H1 (cell line): Measurements from ENCODE around the gene DHX57. TPM values are rescaled to one million over a fixed set of nuclear protein-coding genes. Genes with fewer than 3 reads are reported as not detected.

Experiments used
- BACH1 ChIP-seq: IDR thresholded peaks from 2 replicates; pipeline ENCODE4 v1.6.1; 2012; ENCODE audit warnings: low read length, improper control_type of control experiment
- BRCA1 ChIP-seq: IDR thresholded peaks from 2 replicates; pipeline ENCODE4 v1.6.1; 2012; ENCODE audit warnings: low read depth, low read length, improper control_type of control experiment
- CEBPB ChIP-seq: IDR thresholded peaks from 2 replicates; pipeline ENCODE4 v1.6.1; 2012; ENCODE audit warnings: low read depth, low read length
- EZH2 ChIP-seq: fragments of 200-600 bp; sonication (generic); IDR thresholded peaks from 2 replicates; pipeline ENCODE4 v1.7.1; 2012; ENCODE audit warnings: low read depth, mild to moderate bottlenecking, moderate library complexity, low read length, inconsistent platforms; ENCODE audit not compliant: severe bottlenecking
- JUN ChIP-seq: IDR thresholded peaks from 2 replicates; pipeline ENCODE4 v1.6.1; 2011; ENCODE audit warnings: low read depth, mild to moderate bottlenecking, improper control_type of control experiment, low read length
- NANOG ChIP-seq: IDR thresholded peaks from 2 replicates; pipeline ENCODE4 v1.6.1; 2011; ENCODE audit warnings: low read length, low read depth, mild to moderate bottlenecking, inconsistent platforms; ENCODE audit not compliant: insufficient read depth, poor library complexity, severe bottlenecking
- POLR2AphosphoS5 ChIP-seq: IDR thresholded peaks from 2 replicates; pipeline ENCODE4 v1.6.1; 2011; ENCODE audit warnings: low read depth, low read length
- SIX5 ChIP-seq: IDR thresholded peaks from 2 replicates; pipeline ENCODE4 v1.6.1; 2011; ENCODE audit warnings: mild to moderate bottlenecking, low read depth, low read length
- SP1 ChIP-seq: IDR thresholded peaks from 2 replicates; pipeline ENCODE4 v1.6.1; 2011; ENCODE audit warnings: low read depth, low read length
- TEAD4 ChIP-seq: IDR thresholded peaks from 2 replicates; pipeline ENCODE4 v1.6.1; 2012; ENCODE audit warnings: low read depth, low read length, inconsistent platforms, mixed read lengths
- polyA plus RNA-seq, 7 experiments: library from polyadenylated mRNA; depleted of rRNA in 3 of 7; stranded (reverse) in 5 of 7; unstranded in 2 of 7; fragments of >200 nt in 5 of 7; fragments of 200-250 nt in 2 of 7; gene quantifications; 1 replicate in 5 of 7; 2 replicates in 1 of 7; 4 replicates in 1 of 7; pipeline versions ENCODE4 v1.2.1 to v1.2.3, GENCODE V29; 2011 to 2013; ENCODE audit warnings: missing spikeins in 2 of 7, mixed read lengths in 2 of 7
- total RNA-seq: library from RNA; stranded (reverse); fragmentation: NEBNext Ultra II Directional; extraction: Animal tissue kit (Norgen Biotek cat#: 25700); gene quantifications from 2 replicates; pipeline ENCODE4 v1.2.1, GENCODE V29; 2021
- TF ChIP-seq, protein P1 (sequence below): fragments of 300-600 bp; sonication (generic); IDR thresholded peaks from 2 replicates; pipeline ENCODE4 v1.7.1; 2012; ENCODE audit warnings: low read length, moderate library complexity, mild to moderate bottlenecking, inconsistent platforms; ENCODE audit not compliant: insufficient replicate concordance

Gene DHX57
- total and polyA plus RNA-seq, 2 of the 8 experiments (the other 6 are each of a cell fraction or from before 2014, with no cell fraction given) = 10.7 to 32.9 TPM

- TF ChIP-seq TEAD4 (0 out of 2 replicates have a peak, but pooled peaks have one; percentile 1), EZH2 (no peak), SP1 (peak; percentile 82), POLR2AphosphoS5 (peak; percentile 100), CEBPB (peak; percentile 43; the same call in 1 of the 2 replicates), SIX5 (no peak; the same call in 1 of the 2 replicates), BRCA1 (no peak), BACH1 (no peak), JUN (no peak), NANOG (no peak)
- TF ChIP-seq, protein P1, sequence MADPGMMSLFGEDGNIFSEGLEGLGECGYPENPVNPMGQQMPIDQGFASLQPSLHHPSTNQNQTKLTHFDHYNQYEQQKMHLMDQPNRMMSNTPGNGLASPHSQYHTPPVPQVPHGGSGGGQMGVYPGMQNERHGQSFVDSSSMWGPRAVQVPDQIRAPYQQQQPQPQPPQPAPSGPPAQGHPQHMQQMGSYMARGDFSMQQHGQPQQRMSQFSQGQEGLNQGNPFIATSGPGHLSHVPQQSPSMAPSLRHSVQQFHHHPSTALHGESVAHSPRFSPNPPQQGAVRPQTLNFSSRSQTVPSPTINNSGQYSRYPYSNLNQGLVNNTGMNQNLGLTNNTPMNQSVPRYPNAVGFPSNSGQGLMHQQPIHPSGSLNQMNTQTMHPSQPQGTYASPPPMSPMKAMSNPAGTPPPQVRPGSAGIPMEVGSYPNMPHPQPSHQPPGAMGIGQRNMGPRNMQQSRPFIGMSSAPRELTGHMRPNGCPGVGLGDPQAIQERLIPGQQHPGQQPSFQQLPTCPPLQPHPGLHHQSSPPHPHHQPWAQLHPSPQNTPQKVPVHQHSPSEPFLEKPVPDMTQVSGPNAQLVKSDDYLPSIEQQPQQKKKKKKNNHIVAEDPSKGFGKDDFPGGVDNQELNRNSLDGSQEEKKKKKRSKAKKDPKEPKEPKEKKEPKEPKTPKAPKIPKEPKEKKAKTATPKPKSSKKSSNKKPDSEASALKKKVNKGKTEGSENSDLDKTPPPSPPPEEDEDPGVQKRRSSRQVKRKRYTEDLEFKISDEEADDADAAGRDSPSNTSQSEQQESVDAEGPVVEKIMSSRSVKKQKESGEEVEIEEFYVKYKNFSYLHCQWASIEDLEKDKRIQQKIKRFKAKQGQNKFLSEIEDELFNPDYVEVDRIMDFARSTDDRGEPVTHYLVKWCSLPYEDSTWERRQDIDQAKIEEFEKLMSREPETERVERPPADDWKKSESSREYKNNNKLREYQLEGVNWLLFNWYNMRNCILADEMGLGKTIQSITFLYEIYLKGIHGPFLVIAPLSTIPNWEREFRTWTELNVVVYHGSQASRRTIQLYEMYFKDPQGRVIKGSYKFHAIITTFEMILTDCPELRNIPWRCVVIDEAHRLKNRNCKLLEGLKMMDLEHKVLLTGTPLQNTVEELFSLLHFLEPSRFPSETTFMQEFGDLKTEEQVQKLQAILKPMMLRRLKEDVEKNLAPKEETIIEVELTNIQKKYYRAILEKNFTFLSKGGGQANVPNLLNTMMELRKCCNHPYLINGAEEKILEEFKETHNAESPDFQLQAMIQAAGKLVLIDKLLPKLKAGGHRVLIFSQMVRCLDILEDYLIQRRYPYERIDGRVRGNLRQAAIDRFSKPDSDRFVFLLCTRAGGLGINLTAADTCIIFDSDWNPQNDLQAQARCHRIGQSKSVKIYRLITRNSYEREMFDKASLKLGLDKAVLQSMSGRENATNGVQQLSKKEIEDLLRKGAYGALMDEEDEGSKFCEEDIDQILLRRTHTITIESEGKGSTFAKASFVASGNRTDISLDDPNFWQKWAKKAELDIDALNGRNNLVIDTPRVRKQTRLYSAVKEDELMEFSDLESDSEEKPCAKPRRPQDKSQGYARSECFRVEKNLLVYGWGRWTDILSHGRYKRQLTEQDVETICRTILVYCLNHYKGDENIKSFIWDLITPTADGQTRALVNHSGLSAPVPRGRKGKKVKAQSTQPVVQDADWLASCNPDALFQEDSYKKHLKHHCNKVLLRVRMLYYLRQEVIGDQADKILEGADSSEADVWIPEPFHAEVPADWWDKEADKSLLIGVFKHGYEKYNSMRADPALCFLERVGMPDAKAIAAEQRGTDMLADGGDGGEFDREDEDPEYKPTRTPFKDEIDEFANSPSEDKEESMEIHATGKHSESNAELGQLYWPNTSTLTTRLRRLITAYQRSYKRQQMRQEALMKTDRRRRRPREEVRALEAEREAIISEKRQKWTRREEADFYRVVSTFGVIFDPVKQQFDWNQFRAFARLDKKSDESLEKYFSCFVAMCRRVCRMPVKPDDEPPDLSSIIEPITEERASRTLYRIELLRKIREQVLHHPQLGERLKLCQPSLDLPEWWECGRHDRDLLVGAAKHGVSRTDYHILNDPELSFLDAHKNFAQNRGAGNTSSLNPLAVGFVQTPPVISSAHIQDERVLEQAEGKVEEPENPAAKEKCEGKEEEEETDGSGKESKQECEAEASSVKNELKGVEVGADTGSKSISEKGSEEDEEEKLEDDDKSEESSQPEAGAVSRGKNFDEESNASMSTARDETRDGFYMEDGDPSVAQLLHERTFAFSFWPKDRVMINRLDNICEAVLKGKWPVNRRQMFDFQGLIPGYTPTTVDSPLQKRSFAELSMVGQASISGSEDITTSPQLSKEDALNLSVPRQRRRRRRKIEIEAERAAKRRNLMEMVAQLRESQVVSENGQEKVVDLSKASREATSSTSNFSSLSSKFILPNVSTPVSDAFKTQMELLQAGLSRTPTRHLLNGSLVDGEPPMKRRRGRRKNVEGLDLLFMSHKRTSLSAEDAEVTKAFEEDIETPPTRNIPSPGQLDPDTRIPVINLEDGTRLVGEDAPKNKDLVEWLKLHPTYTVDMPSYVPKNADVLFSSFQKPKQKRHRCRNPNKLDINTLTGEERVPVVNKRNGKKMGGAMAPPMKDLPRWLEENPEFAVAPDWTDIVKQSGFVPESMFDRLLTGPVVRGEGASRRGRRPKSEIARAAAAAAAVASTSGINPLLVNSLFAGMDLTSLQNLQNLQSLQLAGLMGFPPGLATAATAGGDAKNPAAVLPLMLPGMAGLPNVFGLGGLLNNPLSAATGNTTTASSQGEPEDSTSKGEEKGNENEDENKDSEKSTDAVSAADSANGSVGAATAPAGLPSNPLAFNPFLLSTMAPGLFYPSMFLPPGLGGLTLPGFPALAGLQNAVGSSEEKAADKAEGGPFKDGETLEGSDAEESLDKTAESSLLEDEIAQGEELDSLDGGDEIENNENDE = no peak
Measured at GRCh38 chr2:38750891-38751595, 124.7 kb downstream of the DHX57 start, which contains the start of gene SRSF7 (continued).
